ENCODE data around the gene TMEM186.
"Not testable (repeated sequence)": the region's sequence is repeated elsewhere in the genome, so short reads cannot be mapped to it uniquely, and the experiment has no call there.

DNA sequence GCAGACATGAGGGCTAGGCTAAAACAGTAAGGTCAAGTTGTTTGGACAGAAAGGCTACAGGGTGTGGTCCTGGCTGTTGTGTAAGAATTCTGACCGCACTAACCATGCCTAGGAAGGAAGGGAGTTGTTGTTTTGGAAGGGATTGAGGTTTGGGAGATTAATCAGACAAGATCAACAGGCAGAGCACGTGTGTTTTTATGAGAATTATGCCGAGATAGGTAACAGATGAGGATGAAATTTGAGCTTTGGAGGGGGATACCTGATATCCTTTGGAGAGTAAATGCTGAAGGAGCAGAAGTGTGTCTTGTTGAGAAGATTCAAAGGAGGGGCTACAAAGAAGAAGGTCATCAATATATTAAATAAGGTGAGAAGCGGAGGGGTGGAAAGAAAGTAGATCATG lies 44.6 kb upstream of the TMEM186 start:
- not testable (repeated sequence) for TF ChIP-seq POLR2A, CTCF (IDR thresholded peaks at IDR 0.05)

Measured in lower leg skin (tissue), 3 donors.